Activated T-cell treated with anti-CD3 and anti-CD28 coated beads, Interleukin-2, amount 50 U/mL, for 1 hour (primary cell): Measurements from ENCODE around the gene ZBTB21.

ENCODE experiments used
- DNase-seq: peaks from one replicate; pipeline ENCODE4 v3.0.0-alpha.2; 2020

The ZBTB21 gene

GRCh38 chr21:41987310-41987709 is 22.9 kb downstream of the ZBTB21 start:
- no peak for DNase-seq

DNA sequence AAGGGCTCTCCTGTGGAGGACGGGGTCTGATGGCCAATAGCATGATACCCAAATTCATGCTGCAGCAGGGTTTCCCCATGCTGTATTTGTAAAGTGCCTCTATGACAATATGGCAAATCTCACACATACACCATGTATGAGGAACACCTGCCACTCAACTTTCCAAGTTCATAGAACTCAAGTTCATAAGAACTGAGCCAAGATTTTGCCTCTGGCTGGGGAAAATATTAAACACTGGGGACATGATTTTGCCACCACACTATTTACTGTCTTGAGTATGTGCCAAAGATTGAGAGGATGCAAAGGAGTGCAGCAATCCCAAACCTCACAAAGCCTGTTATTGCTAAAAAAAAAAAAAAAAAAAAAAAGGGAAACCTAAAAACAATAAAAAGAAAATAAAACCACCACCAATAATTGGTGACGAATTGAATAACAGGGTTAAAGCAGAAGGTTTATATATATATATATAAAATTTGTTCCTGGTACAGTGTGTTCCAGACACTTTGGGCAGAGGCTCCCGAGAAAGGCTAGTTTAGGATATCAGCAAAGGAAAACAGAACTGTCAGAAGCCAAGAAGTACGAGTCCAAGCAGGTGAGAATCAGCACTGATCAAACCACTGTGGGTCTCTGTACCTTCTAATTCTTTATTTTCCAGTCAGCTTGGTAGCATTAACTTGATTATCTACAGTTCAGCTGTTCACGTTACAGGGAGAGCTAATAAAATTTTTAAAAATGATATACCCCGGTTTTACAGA is 24.3 kb downstream of the ZBTB21 start:
- no peak for DNase-seq

DNA sequence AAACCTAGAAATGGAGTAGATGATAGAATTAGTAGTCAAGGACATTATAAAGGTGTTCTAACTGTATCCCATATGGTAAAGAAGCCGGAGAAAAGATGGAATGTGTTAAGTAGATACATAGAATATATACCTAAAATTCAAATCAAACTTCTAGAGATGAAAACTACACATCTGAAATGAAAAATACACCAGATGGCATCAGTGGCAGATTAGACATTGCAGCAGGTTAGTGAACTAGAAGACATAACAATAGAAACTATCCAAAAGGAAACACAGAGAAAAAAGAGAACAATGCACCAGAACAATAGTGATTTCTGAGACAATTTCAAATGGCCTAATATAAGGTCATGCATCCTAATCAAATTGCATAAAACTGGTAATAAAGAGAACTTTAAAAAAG is 26.9 kb downstream of the ZBTB21 start:
- no peak for DNase-seq

DNA sequence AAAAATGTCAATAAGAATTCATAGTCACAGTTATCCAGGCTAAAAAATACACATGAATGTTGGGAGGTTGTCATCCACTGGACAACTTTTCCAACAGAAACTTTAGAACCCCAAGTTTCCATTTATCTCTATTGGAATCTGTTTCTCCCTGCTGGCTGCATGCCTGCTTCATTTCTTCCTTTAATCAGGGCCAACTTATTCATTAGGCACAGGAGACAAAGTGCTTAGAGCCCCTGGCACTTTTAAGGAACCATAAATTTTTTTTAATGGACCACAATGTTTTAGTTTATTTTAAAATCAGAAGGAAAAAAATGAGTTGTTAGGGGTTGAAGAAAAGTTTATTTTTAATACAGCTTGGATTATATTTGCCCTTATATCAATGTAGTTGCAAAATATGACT is 29.6 kb downstream of the ZBTB21 start:
- DNase-seq, result no peak

DNA sequence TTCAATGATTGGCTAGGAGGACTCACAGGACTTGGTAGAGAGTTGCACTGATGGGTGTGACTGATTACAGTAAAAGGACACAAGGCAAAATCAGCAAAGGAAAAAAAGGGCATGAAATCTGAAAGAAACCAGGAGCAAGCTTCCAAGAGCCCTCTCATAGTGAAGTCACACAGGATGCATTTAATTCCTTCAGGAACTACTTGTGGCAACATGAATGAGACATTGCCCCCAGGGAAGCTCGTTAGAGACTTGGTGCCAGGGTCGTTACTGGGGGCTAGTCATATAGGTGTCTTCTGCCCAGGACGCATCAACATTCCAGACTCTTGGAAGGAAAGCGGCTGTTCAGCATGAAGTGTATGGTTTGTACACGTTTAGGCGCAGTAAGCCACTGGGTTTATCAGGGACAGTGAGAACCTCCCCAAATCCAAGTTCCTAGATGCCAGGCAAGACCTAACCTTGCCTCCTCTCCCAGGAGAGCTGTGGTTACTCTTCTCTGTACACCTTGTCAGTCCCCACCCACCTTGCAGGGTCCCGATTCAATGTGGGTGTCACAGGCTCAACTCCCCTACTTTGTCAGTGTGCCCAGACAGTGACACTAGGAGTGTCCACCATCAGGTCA is 30.3 kb downstream of the ZBTB21 start:
- no peak for DNase-seq

- no peak for DNase-seq
Observed at GRCh38 chr21:41979335-41979734, 30.8 kb downstream of the ZBTB21 start.

- DNase-seq, result no peak
Observed at GRCh38 chr21:41977034-41977950, 32.9 kb downstream of the ZBTB21 start.

DNA sequence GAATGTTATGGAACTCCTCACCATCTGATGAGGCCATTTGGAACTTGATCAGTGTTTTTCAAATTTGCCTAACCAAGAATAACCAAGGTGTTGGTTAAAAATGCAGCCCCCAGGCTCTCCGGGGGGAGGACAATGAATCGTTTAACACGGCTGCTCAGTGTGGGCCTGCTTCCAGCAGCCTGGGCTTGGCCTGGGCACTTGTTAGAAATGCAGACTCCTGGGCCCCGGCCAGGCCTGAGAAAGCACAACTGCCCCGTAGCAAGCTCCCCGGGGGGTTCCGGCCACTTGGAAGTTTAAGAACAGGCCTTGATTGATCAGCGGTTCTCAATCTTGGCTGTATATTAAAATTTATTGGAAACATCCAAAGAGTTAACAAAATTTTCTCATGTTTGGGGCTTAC is 33.5 kb downstream of the ZBTB21 start:
- DNase-seq, result no peak

DNA sequence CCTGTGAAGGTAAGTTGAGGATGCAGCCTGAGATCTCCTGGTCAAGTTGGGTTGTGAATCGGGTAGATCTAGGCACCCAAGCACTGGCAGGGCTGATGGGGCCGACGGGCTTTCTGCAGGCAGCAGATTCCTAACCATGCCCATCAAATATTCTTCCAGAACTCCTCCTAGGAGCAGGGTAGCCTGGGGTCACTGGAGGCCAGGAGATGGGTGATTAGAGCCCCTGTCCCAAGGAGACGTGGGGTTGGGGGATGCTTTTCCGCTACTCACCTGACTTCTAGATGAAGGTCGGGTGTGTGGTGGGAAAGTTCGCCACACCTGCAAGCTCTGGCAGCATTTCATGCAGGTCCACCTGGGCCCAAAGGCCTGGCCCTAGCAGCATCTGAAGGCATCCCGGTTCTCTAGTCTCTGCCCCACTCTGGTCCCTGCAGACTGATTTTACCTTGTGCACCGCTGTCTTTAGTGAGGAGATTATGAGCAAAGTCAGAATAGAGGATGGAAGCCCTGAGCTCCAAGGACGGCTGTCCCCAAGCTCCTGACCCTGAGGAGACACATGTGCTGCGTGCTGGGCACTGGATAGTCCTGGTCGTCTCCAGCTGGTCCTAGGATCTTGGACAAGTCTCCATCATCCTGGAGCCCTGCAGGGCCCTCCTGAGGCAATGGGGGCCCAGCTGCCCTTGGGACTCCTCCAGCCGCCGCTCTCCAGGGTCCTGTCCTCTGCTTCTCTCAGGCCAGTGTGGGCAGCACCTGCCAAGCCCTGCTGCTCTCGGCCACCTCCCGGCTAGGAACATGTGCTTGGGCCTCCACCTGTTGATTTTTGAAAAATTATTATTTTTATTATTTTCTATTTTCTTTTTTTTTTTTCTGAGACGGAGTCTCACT is 34.5 kb downstream of the ZBTB21 start:
- no peak for DNase-seq

- DNase-seq, result no peak
Observed at GRCh38 chr21:41974752-41975053, 35.5 kb downstream of the ZBTB21 start.

GRCh38 chr21:41973861-41974751 is 36.1 kb downstream of the ZBTB21 start:
- no peak for DNase-seq

DNA sequence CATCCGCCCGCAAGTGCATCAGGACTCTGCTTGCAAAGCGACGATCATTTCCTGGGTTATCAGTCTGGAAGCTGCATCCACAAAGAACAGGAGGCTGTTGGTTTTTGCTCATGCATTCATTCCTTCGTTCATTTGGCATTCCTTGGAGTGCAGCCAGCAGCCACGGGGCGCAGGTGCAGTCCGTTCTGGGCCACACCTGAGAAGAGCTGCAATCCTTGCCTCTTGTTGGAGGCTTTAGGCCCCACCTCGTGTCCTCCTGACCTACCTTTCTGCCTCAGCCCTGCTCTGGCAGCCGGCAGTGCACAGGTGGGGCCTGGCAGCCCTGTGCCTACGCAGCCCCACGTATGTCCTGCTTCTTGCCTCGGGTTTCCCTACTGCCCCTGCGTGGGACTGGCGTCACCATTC is 36.7 kb downstream of the ZBTB21 start:
- no peak for DNase-seq

GRCh38 chr21:41972511-41973205 is 37.5 kb downstream of the ZBTB21 start:
- DNase-seq, result no peak

- DNase-seq, result no peak
Observed at GRCh38 chr21:41971891-41972290, 38.3 kb downstream of the ZBTB21 start.

DNA sequence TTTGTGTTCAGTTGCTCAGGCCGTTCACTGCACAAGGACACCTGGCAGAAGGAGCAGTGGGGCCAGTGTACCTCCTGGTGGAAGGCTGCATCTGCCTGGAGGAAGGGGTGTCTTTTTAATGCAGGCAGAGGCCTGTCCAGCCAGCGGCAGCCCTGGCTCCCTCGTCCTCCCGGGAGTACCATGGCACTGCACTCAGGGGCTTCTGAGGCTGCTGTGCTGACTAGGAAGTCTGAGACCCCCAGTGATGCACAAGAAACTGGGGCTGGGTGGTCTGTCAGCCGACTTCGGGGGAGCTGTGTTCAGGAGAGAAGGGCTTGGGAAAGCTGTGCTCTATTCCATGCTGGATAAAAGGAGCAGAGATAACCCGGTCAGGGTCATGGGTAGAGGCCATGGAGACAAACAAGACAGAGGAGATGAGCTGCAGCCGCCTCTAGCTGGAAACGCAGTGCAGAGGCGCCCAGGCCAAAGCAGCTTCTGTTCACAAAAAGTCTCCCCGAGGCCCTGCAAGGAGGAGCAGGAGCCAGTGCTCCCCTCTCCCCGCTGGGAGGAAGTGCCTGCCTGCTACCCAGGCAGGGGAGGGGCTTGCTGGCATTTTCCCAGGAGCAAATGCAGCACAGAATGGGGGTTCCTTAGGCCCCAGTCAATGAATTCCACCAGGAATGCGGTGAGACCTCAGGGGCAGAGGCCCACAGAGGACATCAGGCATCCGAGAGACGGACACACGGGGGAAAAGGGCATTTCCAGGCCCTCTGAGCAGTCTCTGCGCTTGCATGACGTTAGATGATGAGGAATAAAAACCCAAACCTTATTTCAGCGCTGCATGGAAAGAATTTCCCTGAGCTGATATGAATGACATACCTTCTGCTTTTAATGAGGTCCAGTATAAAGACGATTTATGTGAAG is 39.2 kb downstream of the ZBTB21 start:
- no peak for DNase-seq

DNA sequence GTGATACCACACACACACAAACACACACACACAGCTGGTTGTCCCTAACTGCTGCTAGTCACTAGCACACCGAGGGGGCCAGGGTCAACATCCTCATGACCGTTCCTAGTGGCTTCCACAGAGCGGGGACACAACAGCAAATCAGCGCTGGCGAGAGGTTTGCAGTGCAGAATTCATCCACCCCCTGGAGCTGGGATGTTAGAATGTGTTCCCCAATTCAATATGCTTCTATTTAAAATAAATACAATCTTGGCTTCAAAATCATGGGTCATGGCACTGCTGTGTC is 40.1 kb downstream of the ZBTB21 start:
- no peak for DNase-seq

- DNase-seq, result no peak
Observed at GRCh38 chr21:41967708-41968107, 42.5 kb downstream of the ZBTB21 start.

GRCh38 chr21:41966872-41967621 is 43.1 kb downstream of the ZBTB21 start:
- DNase-seq, result no peak

DNA sequence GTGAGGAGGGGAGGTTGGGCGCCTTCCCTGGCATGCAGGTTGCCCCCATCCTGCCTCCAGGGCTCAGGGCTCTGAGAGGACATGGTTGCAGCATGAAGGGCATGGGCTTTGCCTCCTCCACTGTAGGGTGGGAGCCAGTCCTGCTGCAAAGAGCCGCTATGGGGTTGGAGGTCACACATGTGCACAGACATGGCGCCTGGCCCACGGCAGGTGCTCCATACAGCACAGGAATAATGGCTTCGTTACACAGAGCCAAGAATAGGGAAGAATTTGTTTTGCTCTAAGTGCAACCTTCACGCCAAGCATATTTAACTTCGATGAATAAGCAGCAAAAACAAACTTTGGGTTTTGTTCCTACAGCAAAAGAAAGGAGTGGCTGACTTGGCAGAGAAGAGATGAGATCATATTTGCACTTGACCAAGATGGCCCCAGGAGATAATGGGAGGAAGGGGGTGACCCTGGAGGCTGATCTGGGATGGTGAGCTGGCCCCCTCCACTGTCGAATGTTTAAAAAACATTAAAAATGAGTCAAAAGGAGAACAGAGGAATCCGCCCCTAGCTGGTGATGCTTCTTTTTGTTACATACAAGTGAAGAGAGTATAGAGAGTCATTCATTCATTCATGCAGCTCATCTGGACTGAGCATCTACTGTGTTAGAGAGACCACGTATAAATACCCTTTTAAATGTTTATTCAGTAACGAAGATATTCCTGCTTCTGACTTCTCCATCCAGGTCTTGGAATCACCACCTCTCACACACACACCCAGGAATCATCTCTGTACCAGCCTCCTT is 43.9 kb downstream of the ZBTB21 start:
- DNase-seq, result no peak
